22Rv1 (cell line): ENCODE results near the gene MPPED2.

Experiments
- CTCF ChIP-seq: fragments of 450-650 bp; IDR thresholded peaks from 2 replicates; pipeline ENCODE4 v1.5.1; 2017; ENCODE audit warnings: mild to moderate bottlenecking
- ZFX ChIP-seq: fragments of 450-650 bp; IDR thresholded peaks from 2 replicates; pipeline ENCODE4 v1.6.1; 2017; ENCODE audit warnings: antibody characterized with exemption, borderline replicate concordance

- TF ChIP-seq CTCF (no peak), ZFX (no peak)
Measured at GRCh38 chr11:30489511-30489910, 96.6 kb downstream of the MPPED2 start.
